Measurements from ENCODE around the gene DEAF1. TPM values are rescaled to one million over a fixed set of nuclear protein-coding genes. Genes with fewer than 3 reads are reported as not detected.

The DEAF1 gene
- total RNA-seq, 1 experiment from 2014 or later = 31.9 TPM

DNA sequence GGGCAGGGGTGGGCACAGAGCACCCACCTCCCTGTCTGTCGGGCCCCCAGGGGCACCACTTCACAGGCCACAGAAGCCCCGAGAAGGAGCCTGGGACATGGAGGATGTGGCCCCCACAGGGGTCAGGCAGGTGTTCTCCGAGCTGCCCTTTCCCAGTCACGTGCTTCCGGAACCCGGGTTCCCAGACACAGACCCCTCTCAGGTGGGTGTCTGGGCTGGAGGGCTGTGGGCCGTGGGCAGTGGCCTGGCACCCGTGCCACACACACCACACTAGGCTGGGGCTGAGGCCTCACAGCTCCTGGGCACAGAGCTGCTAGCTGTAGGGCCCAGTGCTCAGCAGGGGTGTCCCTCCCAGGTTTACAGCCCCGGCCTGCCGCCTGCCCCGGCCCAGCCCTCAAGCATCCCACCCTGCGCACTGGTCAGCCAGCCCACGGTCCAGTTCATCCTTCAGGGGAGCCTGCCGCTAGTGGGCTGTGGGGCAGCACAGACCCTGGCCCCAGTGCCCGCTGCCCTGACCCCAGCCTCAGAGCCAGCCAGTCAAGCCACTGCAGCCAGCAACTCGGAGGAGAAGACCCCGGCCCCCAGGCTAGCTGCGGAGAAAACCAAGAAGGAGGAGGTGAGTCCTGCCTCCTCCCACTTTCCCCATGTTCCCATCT is 84.7 kb downstream of the DEAF1 start:
- H3K9me2 ChIP-seq (replicated peaks; ENCODE audit: low read length) = no peaks in the 10 kb centered on the region
- H3K4me3 ChIP-seq (ENCODE audit: low read length) = no peak overlapping the region
- no TSS peak for BruUV-seq (replicated peaks)
- no peak overlapping the region for H3K9ac ChIP-seq (ENCODE audit: low read length)
- peaks cover 18% of the 10 kb centered on the region for H4K20me1 ChIP-seq (ENCODE audit: low read length)
- POLR2A ChIA-PET (ENCODE audit: unreplicated experiment) = no interaction called here
- no peak overlapping the region for H2AFZ ChIP-seq (ENCODE audit: low read length)
- H3K27ac ChIP-seq (ENCODE audit: low read length) = no peak overlapping the region
- H3K9me3 ChIP-seq (ENCODE audit: low read length) = no peaks in the 10 kb centered on the region
- DNase-seq (no peak), ATAC-seq (no peak)
- TF ChIP-seq EZH2phosphoT487 (IDR thresholded peaks at IDR 0.05; ENCODE audit: borderline replicate concordance, low read length) (no peak), EZH2 (IDR thresholded peaks at IDR 0.05; ENCODE audit: low read length, unreplicated experiment) (no peak)
- TF ChIP-seq, protein P1, sequence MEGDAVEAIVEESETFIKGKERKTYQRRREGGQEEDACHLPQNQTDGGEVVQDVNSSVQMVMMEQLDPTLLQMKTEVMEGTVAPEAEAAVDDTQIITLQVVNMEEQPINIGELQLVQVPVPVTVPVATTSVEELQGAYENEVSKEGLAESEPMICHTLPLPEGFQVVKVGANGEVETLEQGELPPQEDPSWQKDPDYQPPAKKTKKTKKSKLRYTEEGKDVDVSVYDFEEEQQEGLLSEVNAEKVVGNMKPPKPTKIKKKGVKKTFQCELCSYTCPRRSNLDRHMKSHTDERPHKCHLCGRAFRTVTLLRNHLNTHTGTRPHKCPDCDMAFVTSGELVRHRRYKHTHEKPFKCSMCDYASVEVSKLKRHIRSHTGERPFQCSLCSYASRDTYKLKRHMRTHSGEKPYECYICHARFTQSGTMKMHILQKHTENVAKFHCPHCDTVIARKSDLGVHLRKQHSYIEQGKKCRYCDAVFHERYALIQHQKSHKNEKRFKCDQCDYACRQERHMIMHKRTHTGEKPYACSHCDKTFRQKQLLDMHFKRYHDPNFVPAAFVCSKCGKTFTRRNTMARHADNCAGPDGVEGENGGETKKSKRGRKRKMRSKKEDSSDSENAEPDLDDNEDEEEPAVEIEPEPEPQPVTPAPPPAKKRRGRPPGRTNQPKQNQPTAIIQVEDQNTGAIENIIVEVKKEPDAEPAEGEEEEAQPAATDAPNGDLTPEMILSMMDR (conservative IDR thresholded peaks at IDR 0.05; ENCODE audit: low read depth, low read length) = no peak
- CTCF ChIA-PET = no interaction called here
- H3K4me1 ChIP-seq (ENCODE audit: insufficient read depth, low read length) = peaks cover 22% of the 10 kb centered on the region
- peaks cover 8% of the 10 kb centered on the region; the same call in 1 of the 2 replicates for H3K79me2 ChIP-seq (ENCODE audit: low read length)
- H3F3A ChIP-seq (ENCODE audit: low read length, unreplicated experiment) = peaks cover 7% of the 10 kb centered on the region
- peaks cover 43% of the 10 kb centered on the region for H3K36me3 ChIP-seq (ENCODE audit: low read depth, low read length)
- H3K27me3 ChIP-seq (ENCODE audit: low read length) = no peaks in the 10 kb centered on the region
- intact Hi-C loops (cut with micrococcal nuclease) = loop anchor here (10.0 kb wide), 1 partner anchor 45 kb away; the partner anchor contains the start of genes LMNTD2 and RASSF7
- no peak overlapping the region for H3K4me2 ChIP-seq (ENCODE audit: low read length)

DNA sequence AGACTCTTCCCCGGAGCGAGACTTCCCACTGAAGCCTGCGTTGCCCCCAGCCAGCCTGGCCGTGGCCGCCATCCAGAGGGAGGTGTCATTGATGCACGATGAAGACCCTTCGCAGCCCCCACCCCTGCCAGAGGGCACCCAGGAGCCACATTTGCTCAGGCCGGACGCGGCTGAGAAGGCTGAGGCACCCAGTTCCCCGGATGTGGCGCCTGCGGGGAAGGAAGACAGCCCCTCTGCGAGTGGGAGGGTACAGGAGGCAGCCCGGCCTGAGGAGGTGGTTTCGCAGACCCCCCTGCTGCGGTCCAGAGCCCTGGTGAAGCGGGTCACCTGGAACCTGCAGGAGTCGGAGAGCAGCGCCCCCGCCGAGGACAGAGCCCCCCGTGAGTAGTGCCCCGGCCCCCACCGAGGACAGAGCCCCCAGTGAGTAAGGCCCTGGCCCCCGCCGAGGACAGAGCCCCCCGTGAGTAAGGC is 85.6 kb downstream of the DEAF1 start:
- POLR2A ChIA-PET (ENCODE audit: unreplicated experiment) = no interaction called here

More for the DNA sequence above, 85.6 kb downstream of the DEAF1 start:
- Histone ChIP-seq H2AFZ (ENCODE audit: low read length) (no peak overlapping the region), H3K9ac (ENCODE audit: low read length) (no peak overlapping the region), H3K4me2 (ENCODE audit: low read length) (no peak overlapping the region), H3K9me3 (ENCODE audit: low read length) (no peaks in the 10 kb centered on the region), H3K4me3 (ENCODE audit: low read length) (no peak overlapping the region), H3K79me2 (ENCODE audit: low read length) (no peaks in the 10 kb centered on the region), H3K27ac (ENCODE audit: low read length) (no peak overlapping the region), H3F3A (ENCODE audit: low read length, unreplicated experiment) (peaks cover 7% of the 10 kb centered on the region), H3K27me3 (ENCODE audit: low read length) (no peaks in the 10 kb centered on the region), H4K20me1 (ENCODE audit: low read length) (peaks cover 18% of the 10 kb centered on the region), H3K9me2 (replicated peaks; ENCODE audit: low read length) (no peaks in the 10 kb centered on the region), H3K4me1 (ENCODE audit: insufficient read depth, low read length) (peaks cover 13% of the 10 kb centered on the region), H3K36me3 (ENCODE audit: low read depth, low read length) (peaks cover 49% of the 10 kb centered on the region)
- CTCF ChIA-PET = no interaction called here
- intact Hi-C loops (cut with micrococcal nuclease) = no loop called here
- BruUV-seq (replicated peaks) = no TSS peak
- TF ChIP-seq EZH2 (IDR thresholded peaks at IDR 0.05; ENCODE audit: low read length, unreplicated experiment) (no peak), EZH2phosphoT487 (IDR thresholded peaks at IDR 0.05; ENCODE audit: borderline replicate concordance, low read length) (no peak)
- TF ChIP-seq, protein P1 (conservative IDR thresholded peaks at IDR 0.05; ENCODE audit: low read depth, low read length) = no peak
- no peak for ATAC-seq
- DNase-seq = no peak

Data from PC-3 (cell line).